AG20443 (cell line): ENCODE data around the gene XRCC6.
A peak's percentile ranks its signal among the peaks of the same experiment; 100 is the strongest.
"Not testable (repeated sequence)": the region's sequence is repeated elsewhere in the genome, so short reads cannot be mapped to it uniquely, and the experiment has no call there.

Source experiments
- DNase-seq: peaks from one replicate; pipeline ENCODE4 v3.0.0; 2012; ENCODE audit warnings: low spot score, mixed read lengths

The XRCC6 gene

GRCh38 chr22:41621099-41621910 lies at the start of gene XRCC6:
Gene XRCC6 (plus strand): TSS chr22:41621295. CDS start chr22:41622005, 710 bp downstream.
- DNase-seq: peak; percentile 100

GRCh38 chr22:41571786-41572185 lies 49.3 kb upstream of the XRCC6 start:
- DNase-seq: no peak

- DNase-seq: not testable (repeated sequence)
These were observed 48.8 kb upstream of the XRCC6 start for GRCh38 chr22:41572305-41572704.

GRCh38 chr22:41573677-41574076 lies 47.4 kb upstream of the XRCC6 start:
- DNase-seq: no peak

GRCh38 chr22:41574847-41575381 lies 46.2 kb upstream of the XRCC6 start:
- DNase-seq: no peak

- DNase-seq: no peak
These were observed 45.6 kb upstream of the XRCC6 start for GRCh38 chr22:41575533-41575932.

GRCh38 chr22:41576877-41577276 lies 44.2 kb upstream of the XRCC6 start:
- DNase-seq: peak; percentile 60

- DNase-seq: no peak
These were observed 43.0 kb upstream of the XRCC6 start for GRCh38 chr22:41578114-41578513.

- DNase-seq: no peak
These were observed 42.3 kb upstream of the XRCC6 start for GRCh38 chr22:41578818-41579217.

GRCh38 chr22:41579297-41579996 lies 41.6 kb upstream of the XRCC6 start:
- DNase-seq: no peak

- no peak for DNase-seq
These were observed 41.1 kb upstream of the XRCC6 start for GRCh38 chr22:41579997-41580355.

GRCh38 chr22:41582694-41583093 lies 38.4 kb upstream of the XRCC6 start:
- DNase-seq: no peak

- no peak for DNase-seq
These were observed 36.2 kb upstream of the XRCC6 start for GRCh38 chr22:41584881-41585280.

GRCh38 chr22:41585898-41586297 lies 35.2 kb upstream of the XRCC6 start:
- DNase-seq: no peak

- DNase-seq: no peak
These were observed 33.8 kb upstream of the XRCC6 start for GRCh38 chr22:41587347-41587723.

GRCh38 chr22:41589391-41590241 lies 31.5 kb upstream of the XRCC6 start, which contains the start of gene PMM1:
Gene PMM1 (minus strand): TSS chr22:41589840. CDS start chr22:41589805, 35 bp downstream.
- peak; percentile 99 for DNase-seq

- DNase-seq: not testable (repeated sequence)
These were observed 27.6 kb upstream of the XRCC6 start for GRCh38 chr22:41593336-41593960.

GRCh38 chr22:41595703-41596102 lies 25.4 kb upstream of the XRCC6 start:
- DNase-seq: no peak

- peak; percentile 80 for DNase-seq
These were observed 24.1 kb upstream of the XRCC6 start for GRCh38 chr22:41596776-41597634.

GRCh38 chr22:41597635-41597953 lies 23.5 kb upstream of the XRCC6 start:
- DNase-seq: no peak

- DNase-seq: peak; percentile 74
These were observed 23.0 kb upstream of the XRCC6 start for GRCh38 chr22:41598081-41598480.
